HG03097 (cell line): ENCODE data around the gene SPAG4.

Experiments used
- ATAC-seq: cut with Tn5 transposase; IDR thresholded peaks from one replicate; pipeline ENCODE4 v1.9.1; 2021; ENCODE audit not compliant: unreplicated experiment, low FRiP score

SPAG4 gene, protein sequence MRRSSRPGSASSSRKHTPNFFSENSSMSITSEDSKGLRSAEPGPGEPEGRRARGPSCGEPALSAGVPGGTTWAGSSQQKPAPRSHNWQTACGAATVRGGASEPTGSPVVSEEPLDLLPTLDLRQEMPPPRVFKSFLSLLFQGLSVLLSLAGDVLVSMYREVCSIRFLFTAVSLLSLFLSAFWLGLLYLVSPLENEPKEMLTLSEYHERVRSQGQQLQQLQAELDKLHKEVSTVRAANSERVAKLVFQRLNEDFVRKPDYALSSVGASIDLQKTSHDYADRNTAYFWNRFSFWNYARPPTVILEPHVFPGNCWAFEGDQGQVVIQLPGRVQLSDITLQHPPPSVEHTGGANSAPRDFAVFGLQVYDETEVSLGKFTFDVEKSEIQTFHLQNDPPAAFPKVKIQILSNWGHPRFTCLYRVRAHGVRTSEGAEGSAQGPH

DNA sequence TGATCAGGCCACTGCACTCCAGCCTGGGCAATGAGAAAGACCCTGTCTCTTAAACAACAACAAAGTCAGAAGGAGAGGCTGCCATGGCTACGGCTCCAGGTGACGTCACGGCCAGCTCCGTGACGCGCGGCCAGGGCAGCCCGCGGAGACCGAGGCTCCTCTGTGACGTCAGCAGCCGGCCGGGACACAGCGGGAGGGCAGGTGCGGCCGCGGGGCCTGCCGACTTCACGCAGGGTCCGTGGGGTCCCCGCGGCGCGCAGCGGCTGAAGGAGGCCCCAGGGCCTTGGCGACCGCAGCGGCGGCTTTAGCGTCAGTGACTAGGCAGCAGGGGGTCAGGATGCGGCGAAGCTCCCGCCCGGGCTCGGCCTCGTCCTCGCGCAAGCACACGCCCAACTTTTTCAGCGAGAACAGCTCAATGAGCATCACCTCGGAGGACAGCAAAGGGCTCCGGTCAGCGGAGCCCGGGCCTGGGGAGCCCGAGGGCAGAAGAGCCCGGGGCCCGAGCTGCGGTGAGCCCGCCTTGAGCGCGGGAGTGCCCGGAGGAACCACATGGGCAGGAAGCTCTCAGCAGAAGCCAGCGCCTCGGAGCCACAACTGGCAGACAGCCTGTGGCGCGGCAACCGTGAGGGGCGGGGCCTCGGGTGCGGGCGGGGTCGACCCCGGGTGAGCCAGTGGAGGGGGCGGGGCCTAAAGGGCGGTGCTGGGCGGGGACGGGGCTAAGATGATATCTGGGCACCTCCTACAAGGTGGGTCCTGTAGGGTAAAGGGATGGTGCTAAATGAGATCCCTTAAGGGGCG is at the start of gene SPAG4:
TSS of gene SPAG4 (plus strand) at position 163 of the 798 bp plus-strand sequence. CDS start at position 338, 175 bp downstream.
- peak; percentile 69 for ATAC-seq

DNA sequence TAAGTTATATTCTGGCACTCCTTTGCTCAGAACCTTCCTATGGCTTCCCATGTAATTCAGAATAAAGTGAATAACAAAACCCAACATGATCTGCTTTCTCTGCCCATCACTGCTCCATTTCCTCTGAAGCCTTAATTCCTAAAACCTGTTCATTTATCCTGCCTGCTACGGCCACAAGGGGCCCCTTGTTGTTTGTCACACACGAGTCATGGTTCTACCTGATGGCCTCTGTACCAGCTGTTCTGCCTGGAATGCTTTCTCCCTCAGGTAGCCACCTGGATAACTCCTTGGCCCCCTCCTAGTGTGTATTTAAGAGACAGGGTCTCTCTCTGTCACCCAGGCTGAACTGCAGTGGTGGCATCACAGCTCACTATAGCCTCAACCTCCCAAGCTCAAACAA is 47.0 kb upstream of the SPAG4 start:
- no peak for ATAC-seq

DNA sequence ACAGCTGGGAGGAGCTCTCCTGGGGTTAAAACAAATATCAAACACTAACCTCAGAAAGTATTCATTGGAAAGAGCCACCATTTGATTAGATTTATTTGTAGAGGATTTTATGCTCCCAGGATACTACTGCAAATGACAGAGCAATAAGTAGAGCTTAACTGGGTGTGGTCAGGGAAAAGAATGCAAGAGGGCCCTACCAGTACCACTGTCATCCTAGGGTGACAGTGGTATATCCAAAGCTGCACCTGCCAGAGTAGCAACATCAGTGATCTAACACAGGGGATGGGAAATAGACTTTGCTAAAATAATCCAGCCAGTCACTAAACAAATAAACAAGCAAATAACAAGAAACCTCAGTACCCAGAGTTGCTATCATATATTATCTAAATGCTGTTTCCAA is 44.1 kb upstream of the SPAG4 start:
- ATAC-seq = no peak

DNA sequence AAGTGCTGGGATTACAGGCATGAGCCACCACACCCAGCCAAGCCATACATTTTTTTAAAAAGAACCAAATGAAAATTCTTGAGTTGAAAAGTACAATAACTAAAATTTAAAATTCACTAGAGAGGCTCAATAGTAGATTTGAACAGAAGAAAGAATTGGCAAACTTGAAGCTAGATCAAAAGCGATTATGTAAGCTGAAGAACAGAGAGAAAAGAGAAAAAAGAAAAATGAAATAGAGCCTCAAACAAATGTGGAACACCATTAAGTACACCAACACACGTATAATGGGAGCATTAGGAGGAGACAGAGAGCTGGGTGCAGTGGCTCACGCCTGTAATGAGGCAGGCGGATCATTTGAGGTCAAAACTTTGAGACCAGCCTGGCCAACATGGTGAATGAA is 42.8 kb upstream of the SPAG4 start:
- no peak for ATAC-seq

DNA sequence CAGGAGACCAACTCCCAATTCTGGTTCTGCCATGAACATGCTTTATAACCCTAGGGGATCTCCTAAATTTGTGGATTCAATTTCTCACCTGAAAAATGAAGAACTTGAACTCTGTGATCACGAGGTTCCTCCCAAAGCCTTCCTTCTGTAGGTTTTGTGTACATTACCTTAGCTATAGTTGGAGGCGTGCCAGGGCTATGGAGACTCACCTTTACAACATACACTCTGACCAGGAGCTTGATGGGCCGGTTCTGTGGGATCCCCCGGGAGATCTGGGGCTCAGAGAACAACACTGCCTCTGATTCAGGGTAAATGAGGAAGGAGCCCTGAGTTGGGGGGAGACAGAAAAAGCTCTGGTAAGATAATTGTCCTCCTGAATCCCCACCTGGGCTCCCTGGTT is 39.7 kb upstream of the SPAG4 start:
- no peak for ATAC-seq

DNA sequence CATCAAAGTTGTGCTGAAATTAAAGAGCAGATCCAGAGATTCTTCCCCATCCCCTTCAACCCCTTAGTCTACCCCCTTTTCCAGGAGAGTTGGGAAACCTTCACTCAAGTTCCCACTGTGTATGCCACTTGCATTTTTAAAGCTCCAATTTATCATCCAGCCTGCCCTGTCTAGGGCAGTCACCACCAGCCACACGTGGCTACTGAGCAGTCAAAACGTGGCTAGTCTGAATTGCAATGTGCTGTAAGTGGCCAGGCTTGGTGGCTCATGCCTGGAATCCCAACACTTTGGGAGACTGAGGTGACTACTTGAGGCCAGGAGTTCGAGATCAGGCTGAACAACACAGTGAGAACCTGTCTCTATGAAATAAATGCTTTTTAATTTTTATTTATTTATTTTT is 38.8 kb upstream of the SPAG4 start:
- no peak for ATAC-seq

DNA sequence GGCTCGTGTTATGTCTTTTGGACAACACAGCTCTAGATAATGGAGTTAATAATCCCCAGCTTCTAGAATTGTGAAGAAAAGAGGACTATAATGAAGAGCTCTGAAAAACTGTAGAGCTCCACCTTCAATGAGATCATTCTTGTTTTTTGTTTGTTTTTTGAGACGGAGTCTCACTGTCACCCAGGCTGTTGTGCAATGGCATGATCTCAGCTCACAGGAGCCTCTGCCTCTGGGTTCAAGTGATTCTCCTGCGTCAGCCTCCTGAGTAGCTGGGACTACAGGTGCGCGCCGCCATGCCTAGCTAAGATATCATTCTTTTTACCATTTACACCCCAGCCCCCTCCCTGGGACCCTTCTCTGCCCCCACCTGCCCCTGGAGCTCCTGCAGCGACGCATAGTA is 37.2 kb upstream of the SPAG4 start:
- no peak for ATAC-seq

DNA sequence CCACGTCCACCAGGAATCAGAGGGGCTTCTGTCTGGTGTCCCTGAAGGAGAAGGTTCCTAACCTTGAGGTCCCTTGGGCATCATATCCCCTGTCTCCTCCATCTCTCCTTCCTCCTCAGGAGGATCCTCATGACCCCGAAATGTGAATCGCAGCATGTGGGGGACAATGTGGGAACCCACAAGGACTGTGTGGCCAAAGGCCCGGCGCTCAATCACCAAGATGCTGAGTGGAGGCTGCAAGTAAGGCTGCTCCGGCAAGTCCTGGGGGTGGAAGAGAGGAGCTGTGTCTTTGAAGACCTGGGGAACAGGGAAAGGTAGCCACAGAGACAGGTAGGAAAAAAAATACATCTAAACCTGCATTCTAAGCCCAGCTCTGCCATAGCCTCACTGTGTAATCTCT is 36.4 kb upstream of the SPAG4 start:
- ATAC-seq = no peak

DNA sequence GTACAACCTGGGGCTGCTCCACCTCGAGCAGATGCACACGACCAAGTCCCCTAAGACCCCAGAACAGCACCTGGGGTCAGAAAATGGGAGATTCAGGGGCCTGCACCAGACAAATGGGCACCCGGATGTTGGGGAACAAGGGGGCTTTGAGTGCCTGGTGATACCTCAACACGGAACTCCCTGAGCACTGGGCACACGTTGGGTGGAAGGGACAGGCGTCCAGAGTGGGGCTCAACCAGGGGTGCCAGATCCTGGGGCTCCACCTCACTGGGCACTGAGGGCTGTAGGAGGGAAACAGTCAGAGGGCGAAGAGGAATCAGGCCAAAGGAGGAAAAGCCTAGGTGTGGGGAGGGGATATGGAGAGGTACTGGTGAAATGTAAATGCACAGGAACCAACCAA is 33.5 kb upstream of the SPAG4 start:
- no peak for ATAC-seq

DNA sequence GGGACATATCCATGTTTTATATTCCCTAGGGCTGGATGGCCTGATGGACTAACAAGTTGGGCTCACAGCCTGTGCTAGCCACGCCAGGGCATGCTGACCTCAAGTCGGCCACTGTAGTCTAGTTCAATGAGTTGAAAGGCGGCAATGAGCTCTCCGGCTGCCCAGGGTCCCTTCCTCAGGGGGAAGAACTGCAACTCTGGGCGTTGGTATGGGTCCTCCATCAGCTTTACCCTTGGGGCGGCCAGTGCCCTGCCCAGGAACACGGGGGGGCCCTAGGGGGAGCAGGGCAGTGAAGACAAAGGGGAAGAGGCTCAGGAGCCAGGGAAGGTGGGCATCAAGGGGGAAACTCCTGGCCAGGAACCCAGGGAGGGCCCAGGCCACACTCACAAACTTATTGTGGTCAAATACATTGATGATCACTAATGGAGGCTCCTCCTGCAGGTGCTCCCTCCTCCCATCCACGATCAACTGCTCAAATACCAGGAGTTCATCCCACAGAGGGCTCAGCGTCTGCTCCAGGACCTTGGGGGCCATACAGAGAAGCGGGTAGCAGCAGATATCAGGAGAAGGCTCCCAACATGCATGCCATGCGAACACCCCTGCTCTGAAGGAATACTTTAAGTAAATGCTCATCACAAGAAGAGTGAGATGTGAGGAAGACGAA is 32.8 kb upstream of the SPAG4 start:
- no peak for ATAC-seq

DNA sequence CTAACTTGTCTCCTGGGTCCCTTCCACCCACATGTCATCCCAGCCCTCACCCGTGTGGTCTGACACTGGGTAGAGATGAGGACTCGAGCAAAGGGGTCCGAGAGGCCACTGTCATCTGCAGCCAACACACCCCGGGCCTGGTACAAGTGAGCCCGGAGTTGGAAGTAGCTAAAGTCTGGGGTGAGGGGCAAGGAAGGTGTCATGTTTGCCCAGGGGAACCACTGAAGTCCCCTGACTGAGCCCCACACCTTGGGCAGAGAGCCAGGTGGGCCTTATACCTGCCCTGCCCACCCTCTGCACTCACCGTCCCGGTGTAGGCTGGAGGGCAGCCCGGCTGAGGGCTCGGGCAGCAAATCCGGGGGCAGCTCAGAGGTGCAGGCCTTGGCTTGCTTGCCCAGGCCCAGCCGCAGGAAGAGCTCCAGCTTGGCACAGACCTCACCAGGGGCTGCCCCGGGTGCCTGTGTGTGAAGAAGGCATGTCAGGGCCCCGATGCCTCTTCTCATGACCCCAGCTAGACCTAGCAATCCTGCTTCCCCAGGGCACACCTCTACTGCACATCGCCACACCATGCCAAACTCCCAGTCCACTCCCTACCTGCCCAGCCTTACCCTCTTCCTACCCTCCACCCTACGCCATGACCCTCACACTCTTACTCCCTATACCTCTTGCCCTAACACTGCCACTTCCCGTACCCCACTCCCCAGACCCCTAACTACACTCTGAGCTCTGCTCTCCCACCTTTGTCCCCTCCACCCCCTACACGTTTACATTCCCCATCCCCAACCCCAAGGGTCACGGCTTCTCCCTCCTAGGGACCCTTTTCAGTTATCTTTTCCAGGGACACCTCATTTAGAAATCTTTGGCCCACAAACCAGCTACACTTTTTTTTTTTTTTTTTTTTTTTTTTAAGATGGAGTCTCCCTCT is 31.7 kb upstream of the SPAG4 start:
- no peak for ATAC-seq

DNA sequence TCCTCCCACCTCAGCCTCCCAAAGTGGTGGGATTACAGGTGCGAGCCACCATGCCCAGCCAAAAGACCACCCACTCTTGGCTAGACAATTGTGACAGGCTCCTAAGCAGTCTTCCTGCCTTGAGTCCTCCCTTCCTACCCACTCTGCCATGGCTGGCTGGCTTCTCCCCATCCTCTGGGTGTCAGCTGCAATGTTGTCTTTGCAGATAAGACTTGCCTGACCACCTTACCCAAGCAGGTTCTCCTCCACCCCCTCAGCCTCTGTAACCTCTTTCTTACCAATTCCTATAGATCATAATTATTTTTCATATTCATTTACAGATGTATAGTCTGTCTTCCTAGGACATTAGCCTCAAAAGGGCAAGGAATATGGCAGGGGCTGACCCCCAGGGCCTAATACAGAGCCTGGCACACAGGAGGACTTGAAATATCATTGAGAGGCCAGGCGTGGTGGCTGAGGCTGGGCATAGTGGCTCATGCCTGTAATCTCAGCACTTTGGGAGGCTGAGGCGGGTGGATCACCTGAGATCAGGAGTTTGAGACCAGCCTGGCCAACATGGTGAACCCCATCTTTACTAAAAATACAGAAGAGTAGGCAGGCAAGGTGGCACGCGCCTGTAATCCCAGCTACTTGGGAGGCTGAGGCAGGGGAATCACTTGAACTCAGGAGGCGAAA is 28.7 kb upstream of the SPAG4 start:
- ATAC-seq = no peak

DNA sequence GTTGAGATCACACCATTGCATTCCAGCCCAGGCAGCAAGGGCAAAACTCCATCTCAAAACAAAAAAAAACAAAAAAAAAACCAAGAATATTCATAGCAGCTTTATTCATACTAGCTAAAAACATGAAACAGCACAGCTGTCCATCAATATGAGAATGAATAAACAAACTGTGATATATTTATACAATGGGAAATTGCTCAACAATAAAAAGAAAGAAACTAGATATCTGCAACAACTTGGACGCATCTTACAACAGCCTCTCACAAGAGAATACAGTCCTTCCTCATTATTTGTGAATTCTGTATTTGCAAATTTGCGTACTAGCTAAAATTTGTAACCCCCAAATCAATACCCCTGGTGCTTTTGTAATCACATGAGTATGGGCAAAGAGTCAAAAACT is 28.2 kb upstream of the SPAG4 start:
- no peak for ATAC-seq

DNA sequence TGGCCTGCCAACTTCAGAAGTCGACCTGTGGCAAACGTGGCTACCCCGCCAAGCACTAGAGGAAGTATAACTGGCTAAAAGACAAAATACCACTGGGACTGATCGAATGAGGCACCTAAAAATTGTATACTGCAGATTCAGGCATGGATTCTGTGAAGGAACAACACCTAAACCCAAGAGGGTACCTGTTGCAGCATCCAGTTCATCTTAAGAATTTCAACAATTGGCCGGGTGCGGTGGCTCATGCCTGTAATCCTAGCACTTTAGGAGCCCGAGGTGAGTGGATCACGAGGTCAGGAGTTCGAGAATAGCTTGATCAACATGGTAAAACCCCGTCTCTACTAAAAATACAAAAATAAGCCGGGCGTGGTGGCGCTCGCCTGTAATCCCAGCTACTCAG is 27.2 kb upstream of the SPAG4 start:
- no peak for ATAC-seq

DNA sequence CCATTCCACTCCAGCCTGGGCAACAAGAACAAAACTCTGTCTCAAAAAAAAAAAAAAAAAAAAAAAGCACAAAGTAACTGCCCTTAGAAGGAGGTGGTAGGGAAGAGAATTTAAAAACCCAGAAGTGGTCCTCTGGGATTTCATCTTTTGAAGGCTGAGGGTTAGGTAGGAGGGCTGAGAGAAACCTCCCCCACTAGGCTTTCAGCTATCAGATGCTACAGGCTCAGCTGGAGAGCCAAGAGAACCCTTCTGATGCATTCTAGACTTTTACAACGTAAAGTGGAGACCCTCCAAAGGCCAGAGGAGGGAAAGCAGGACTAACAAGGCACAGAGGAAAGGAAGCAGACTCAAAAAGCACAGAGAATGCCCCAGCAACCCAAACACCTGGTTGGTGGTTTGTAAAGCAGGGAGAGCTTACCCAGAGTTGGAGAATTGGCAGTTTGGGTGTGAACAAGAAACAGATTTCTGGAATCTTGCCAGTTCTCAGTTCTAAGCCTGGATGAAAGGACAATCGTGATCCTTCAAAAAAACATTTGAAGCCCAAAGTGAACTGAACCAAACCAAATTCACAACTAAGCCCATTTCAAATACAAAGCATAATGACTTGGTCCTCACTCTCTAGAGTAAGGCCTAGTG is 23.2 kb upstream of the SPAG4 start:
- ATAC-seq = no peak

DNA sequence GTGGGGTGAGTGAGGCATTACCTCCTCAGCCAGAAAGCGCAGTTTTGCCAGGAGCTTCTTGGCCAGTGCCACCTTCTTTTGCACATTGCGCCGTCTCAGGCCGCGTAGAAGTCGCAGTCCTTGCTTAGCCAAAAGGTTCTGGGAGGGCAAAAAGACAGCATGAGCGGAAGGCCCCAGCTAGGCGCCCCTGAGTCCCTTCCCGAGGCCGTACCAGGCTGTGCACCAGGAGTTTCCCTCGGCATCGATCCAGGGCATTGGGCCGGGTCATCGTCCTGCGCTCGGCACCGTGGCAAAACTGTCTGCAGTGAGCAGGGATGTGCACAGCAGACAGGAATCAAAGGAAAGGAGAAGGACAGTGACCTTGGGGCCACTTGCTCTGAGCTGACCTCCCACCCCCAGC is 20.2 kb upstream of the SPAG4 start:
- ATAC-seq = no peak

DNA sequence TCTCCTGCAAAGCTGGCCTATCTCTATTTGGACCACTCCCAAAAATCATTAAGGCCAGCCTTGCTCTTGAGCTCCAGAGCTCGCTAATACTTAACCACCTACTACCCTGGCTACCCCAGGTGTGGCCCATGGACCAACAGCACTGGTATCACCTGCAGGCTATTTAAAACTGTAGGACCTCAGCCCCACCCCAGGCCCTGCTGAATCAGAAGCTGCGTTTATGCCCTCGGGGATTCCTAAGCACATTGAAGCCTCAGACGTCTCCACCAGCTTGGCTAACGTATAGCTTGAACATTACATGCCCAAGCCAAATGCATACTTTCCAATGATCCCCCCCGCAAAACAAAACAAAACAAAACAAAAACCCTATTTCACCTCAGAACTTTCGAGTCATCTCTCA is 19.7 kb upstream of the SPAG4 start:
- no peak for ATAC-seq

DNA sequence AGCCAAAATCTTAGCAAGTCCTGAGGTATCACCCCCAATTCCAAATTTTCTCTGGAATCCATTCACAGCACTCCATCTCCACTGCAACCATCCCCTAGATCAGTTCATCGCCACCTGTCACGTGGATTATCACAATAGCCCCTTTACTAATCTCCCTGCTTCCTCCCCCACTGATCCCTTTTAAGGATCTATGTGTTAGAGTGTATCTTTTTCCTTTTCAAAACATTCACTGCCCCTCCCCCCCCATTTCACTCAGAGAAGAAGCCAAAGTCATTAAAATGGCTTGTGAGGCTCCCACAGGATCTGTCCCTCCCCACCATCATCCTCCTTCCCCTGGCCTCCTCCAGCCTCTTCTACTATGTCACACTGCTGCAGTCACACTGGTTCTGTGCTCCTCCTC is 18.4 kb upstream of the SPAG4 start:
- ATAC-seq = no peak

DNA sequence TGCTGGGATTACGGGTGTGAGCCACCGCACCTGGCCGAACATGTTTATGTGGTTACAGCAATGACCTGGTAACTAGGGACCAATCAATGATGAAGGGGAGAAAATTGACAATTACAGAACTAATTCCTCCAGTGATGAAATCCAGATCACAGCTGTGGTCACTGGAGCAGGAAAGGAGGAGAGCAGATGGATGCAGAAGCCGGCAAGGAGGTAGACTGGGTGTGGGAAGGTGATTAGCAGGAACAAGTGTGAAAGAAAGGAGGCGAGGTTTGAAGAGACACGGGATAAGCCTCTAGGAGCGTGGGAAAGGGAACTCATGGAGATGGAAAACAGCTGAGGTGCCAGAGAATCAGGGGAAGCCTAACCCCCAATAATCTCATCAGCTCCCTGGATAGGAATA is 17.2 kb upstream of the SPAG4 start:
- no peak for ATAC-seq
